Spleen (tissue), 11 donors: Measurements from ENCODE around the gene MRPL18. TPM values are rescaled to one million over a fixed set of nuclear protein-coding genes. Genes with fewer than 3 reads are reported as not detected.

Source experiments
- DNase-seq: peaks from one replicate; pipeline ENCODE4 v3.0.0-alpha.2; 2020
- H3K27ac ChIP-seq, 8 donors: fragments of 200-600 bp; sonication (generic) in 7 of 8; 1 replicate in 4 of 8; 2 replicates in 4 of 8; pipeline versions ENCODE4 v1.5.0 to v1.8.0; 2016 to 2021; ENCODE audit warnings: inconsistent platforms in 4 of 8, mild to moderate bottlenecking in 4 of 8, moderate library complexity in 1 of 8
- H3K27me3 ChIP-seq, 7 donors: fragments of 200-600 bp; sonication (generic) in 6 of 7; replicated peaks in 1 of 7; 1 replicate in 4 of 7; 2 replicates in 3 of 7; pipeline versions ENCODE4 v1.5.0 to v1.8.0; 2016 to 2021; ENCODE audit warnings: inconsistent platforms in 3 of 7, mild to moderate bottlenecking in 1 of 7
- H3K36me3 ChIP-seq, 6 donors: fragments of 200-600 bp; sonication (generic) in 5 of 6; 1 replicate in 4 of 6; 2 replicates in 2 of 6; pipeline versions ENCODE4 v1.5.0 to v1.8.0; 2016 to 2021; ENCODE audit warnings: inconsistent platforms in 2 of 6
- H3K4me1 ChIP-seq, 6 donors: fragments of 200-600 bp; sonication (generic) in 5 of 6; 1 replicate in 3 of 6; 2 replicates in 3 of 6; pipeline versions ENCODE4 v1.5.0 to v1.8.0; 2016 to 2021; ENCODE audit warnings: inconsistent platforms in 3 of 6
- H3K4me3 ChIP-seq, 8 donors: fragments of 200-600 bp; sonication (generic) in 7 of 8; 1 replicate in 4 of 8; 2 replicates in 4 of 8; pipeline versions ENCODE4 v1.5.0 to v1.8.0; 2016 to 2021; ENCODE audit warnings: inconsistent platforms in 4 of 8, mild to moderate bottlenecking in 4 of 8, moderate library complexity in 2 of 8
- H3K9me3 ChIP-seq, 8 donors: fragments of 200-600 bp; sonication (generic) in 7 of 8; 1 replicate in 4 of 8; 2 replicates in 4 of 8; pipeline versions ENCODE4 v1.5.0 to v1.8.0; 2016 to 2021; ENCODE audit warnings: inconsistent platforms in 4 of 8
- POLR2A ChIP-seq, 3 donors: fragments of 450-650 bp; IDR thresholded peaks; one replicate each; pipeline ENCODE4 v1.5.1; 2017; ENCODE audit warnings: antibody characterized with exemption in 3 of 3, mild to moderate bottlenecking in 1 of 3
- POLR2AphosphoS5 ChIP-seq, 3 donors: sonication (generic); formaldehyde crosslinking; IDR thresholded peaks; one replicate each; pipeline ENCODE4 v1.5.1; 2017; ENCODE audit warnings: antibody characterized with exemption in 3 of 3
- WGBS, 5 donors: extraction: QIAGEN DNeasy Blood & Tissue Kit in 3 of 5; methylation state at CpG; one replicate each; pipeline versions ENCODE4 v1.1.5 to v1.1.7; 2013 to 2018; 5-methylcytosine and 5-hydroxymethylcytosine counted together
- intact Hi-C: fragments of 100-400 bp; cut with DNase I; formaldehyde crosslinking; loops from one replicate; pipeline ENCODE4 v1.15.0; 2023; ENCODE audit warnings: low total_unique reads
- polyA plus RNA-seq, 3 donors: library from polyadenylated mRNA; stranded (reverse); fragments of 200-250 nt; gene quantifications; one replicate each; pipeline ENCODE4 v1.2.1, GENCODE V29; 2013
- total RNA-seq, 7 donors: library from RNA; depleted of rRNA in 3 of 7; stranded (reverse); fragments of >200 nt in 3 of 7; fragmentation: NEBNext Ultra II Directional in 4 of 7; extraction: Animal tissue kit (Norgen Biotek cat#: 25700) in 4 of 7; gene quantifications; one replicate each; pipeline versions ENCODE4 v1.1.0 to v1.2.1, GENCODE V29; 2016 to 2021
- TF ChIP-seq, protein P1 (sequence below), 11 experiments: fragments of 200-600 bp in 7 of 11; fragments of 450-650 bp in 4 of 11; sonication (generic) in 4 of 11; IDR thresholded peaks in 8 of 11; conservative IDR thresholded peaks in 3 of 11; 1 replicate in 7 of 11; 2 replicates in 4 of 11; pipeline versions ENCODE4 v1.4.0 to v1.8.0; 2016 to 2021; ENCODE audit warnings: antibody characterized with exemption in 11 of 11, inconsistent platforms in 4 of 11, mild to moderate bottlenecking in 1 of 11
- donor health status: healthy with polysubstance abuse.
- donor health status: DM: no; HTN: no; CAD: no; lungs with moderate emphysema.
- donor health status: DM: no; HTN: no; CAD: no.
- donor health status: Bipolar disorder and iron deficiency.
- donor health status: healthy.
- donor health status: DM: no; HTN: no; CAD: no.
- donor health status: DM: yes; HTN: yes; CAD: no.

Gene MRPL18
- total and polyA plus RNA-seq, 10 donors, result 29.6 to 76.7 (median 44.6) TPM

GRCh38 chr6:159830501-159831372 is 40.5 kb downstream of the MRPL18 start:
- H3K4me3 ChIP-seq, result no peak overlapping the region
- no peaks in the 10 kb centered on the region for H3K9me3 ChIP-seq
- intact Hi-C loops, result no loop called here
- H3K36me3 ChIP-seq, result no peaks in the 10 kb centered on the region
- H3K27me3 ChIP-seq, result no peaks in the 10 kb centered on the region
- DNase-seq, result no peak
- peaks cover 0 to 12% (median 7%) of the 10 kb centered on the region in 6 donors for H3K4me1 ChIP-seq
- WGBS, 5 donors, result 73 to 82% (median 77%) methylated on average over 10 to 11 of the region's 11 CpGs
- no peak overlapping the region for H3K27ac ChIP-seq
- no peak for TF ChIP-seq POLR2A (IDR thresholded peaks at IDR 0.05)
- TF ChIP-seq, protein P1, sequence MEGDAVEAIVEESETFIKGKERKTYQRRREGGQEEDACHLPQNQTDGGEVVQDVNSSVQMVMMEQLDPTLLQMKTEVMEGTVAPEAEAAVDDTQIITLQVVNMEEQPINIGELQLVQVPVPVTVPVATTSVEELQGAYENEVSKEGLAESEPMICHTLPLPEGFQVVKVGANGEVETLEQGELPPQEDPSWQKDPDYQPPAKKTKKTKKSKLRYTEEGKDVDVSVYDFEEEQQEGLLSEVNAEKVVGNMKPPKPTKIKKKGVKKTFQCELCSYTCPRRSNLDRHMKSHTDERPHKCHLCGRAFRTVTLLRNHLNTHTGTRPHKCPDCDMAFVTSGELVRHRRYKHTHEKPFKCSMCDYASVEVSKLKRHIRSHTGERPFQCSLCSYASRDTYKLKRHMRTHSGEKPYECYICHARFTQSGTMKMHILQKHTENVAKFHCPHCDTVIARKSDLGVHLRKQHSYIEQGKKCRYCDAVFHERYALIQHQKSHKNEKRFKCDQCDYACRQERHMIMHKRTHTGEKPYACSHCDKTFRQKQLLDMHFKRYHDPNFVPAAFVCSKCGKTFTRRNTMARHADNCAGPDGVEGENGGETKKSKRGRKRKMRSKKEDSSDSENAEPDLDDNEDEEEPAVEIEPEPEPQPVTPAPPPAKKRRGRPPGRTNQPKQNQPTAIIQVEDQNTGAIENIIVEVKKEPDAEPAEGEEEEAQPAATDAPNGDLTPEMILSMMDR (IDR thresholded peaks at IDR 0.05 in 8 of 11, conservative IDR thresholded peaks at IDR 0.05 in 3 of 11), result no peak
- TF ChIP-seq POLR2AphosphoS5 (IDR thresholded peaks at IDR 0.05), result no peak

DNA sequence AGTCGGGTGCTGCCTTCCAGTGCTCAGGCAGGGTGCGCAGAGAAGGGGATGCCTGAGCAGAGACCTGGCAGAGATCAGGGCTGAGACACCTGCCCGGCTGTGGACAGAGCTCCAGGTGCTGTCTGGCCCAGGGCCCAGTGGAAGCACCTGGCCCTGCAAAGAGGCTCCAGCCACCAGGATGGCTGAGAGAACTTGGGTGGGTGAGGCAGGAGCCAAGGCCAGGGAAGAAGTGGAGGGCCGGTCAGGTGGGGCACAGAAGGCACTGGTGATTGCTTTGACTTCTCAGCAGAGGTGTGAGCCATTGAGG is 41.1 kb downstream of the MRPL18 start:
- Histone ChIP-seq H3K4me3 (no peak overlapping the region), H3K9me3 (no peaks in the 10 kb centered on the region), H3K27me3 (peaks cover 0 to 3% (median 0%) of the 10 kb centered on the region in 7 donors), H3K27ac (no peak overlapping the region), H3K4me1 (peaks cover 0 to 12% (median 7%) of the 10 kb centered on the region in 6 donors), H3K36me3 (no peaks in the 10 kb centered on the region)
- intact Hi-C loops, result no loop called here
- WGBS, 5 donors, result 83 to 94% (median 87%) methylated on average over 4 of the region's 4 CpGs
- TF ChIP-seq, protein P1 (IDR thresholded peaks at IDR 0.05 in 8 of 11, conservative IDR thresholded peaks at IDR 0.05 in 3 of 11), result no peak
- no peak for DNase-seq

GRCh38 chr6:159832946-159833345 is 42.7 kb downstream of the MRPL18 start:
- H3K36me3 ChIP-seq, result no peaks in the 10 kb centered on the region
- DNase-seq, result no peak
- H3K4me3 ChIP-seq, result no peak overlapping the region
- 51 to 75% (median 53%) methylated on average over 4 of the region's 4 CpGs for WGBS, 5 donors
- intact Hi-C loops, result no loop called here
- peaks cover 0 to 14% (median 0%) of the 10 kb centered on the region in 7 donors for H3K27me3 ChIP-seq
- no peak overlapping the region for H3K27ac ChIP-seq
- H3K9me3 ChIP-seq, result no peaks in the 10 kb centered on the region
- H3K4me1 ChIP-seq, result peaks cover 0 to 12% (median 7%) of the 10 kb centered on the region in 6 donors
- TF ChIP-seq POLR2A (IDR thresholded peaks at IDR 0.05) (no peak), POLR2AphosphoS5 (IDR thresholded peaks at IDR 0.05) (no peak)
- TF ChIP-seq, protein P1 (IDR thresholded peaks at IDR 0.05 in 8 of 11, conservative IDR thresholded peaks at IDR 0.05 in 3 of 11), result no peak

DNA sequence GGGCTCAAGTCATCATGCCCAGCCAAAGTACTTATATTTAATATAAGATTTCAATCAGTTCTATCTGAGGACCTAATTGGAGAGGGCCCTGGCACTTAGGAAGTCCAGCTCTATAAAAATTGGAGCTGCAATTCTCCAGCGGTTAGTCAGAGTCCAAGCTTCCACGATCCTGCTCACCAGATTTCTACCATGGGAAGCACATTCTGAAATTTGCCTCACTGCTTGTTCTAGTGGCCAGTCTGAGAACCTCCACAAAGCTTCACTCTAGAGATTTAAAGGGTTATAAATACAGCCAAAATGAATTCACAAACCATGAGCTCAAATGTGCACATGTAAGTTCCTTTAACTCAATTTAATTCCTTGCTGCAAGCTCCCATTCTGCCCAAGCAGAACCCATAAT is 43.3 kb downstream of the MRPL18 start:
- no peak overlapping the region for H3K4me3 ChIP-seq
- intact Hi-C loops, result no loop called here
- no peaks in the 10 kb centered on the region for H3K36me3 ChIP-seq
- no peak overlapping the region for H3K27ac ChIP-seq
- no peaks in the 10 kb centered on the region for H3K9me3 ChIP-seq
- TF ChIP-seq, protein P1 (IDR thresholded peaks at IDR 0.05 in 8 of 11, conservative IDR thresholded peaks at IDR 0.05 in 3 of 11), result no peak
- TF ChIP-seq POLR2A (IDR thresholded peaks at IDR 0.05) (no peak), POLR2AphosphoS5 (IDR thresholded peaks at IDR 0.05) (no peak)
- no peak for DNase-seq
- 89 to 96% (median 92%) methylated on average over 2 of the region's 2 CpGs for WGBS, 5 donors
- peaks cover 0 to 12% (median 7%) of the 10 kb centered on the region in 6 donors for H3K4me1 ChIP-seq
- H3K27me3 ChIP-seq, result peaks cover 0 to 14% (median 0%) of the 10 kb centered on the region in 7 donors
